Loucy (cell line): ENCODE measurements around the gene NKX2-2.
A peak's percentile ranks its signal among the peaks of the same experiment; 100 is the strongest.

ENCODE experiments used
- H2AFZ ChIP-seq: fragments of 200-600 bp; sonication (generic); 2 replicates; pipeline ENCODE4 v1.6.0; 2016; ENCODE audit warnings: antibody characterized with exemption, mild to moderate bottlenecking, low read length, moderate library complexity
- H3F3A ChIP-seq: fragments of 200-600 bp; 2 replicates; pipeline ENCODE4 v1.6.0; 2016; ENCODE audit warnings: antibody characterized with exemption, low read depth, mild to moderate bottlenecking
- H3K27me3 ChIP-seq: fragments of 200-600 bp; sonication (generic); 2 replicates; pipeline ENCODE4 v1.6.1; 2014; ENCODE audit warnings: low read length, mild to moderate bottlenecking; ENCODE audit not compliant: insufficient read depth, poor library complexity, severe bottlenecking
- H3K36me3 ChIP-seq: fragments of 200-600 bp; sonication (generic); 2 replicates; pipeline ENCODE4 v1.6.1; 2016; ENCODE audit warnings: low read length; ENCODE audit not compliant: insufficient read depth
- H3K4me1 ChIP-seq: fragments of 200-600 bp; sonication (generic); 2 replicates; pipeline ENCODE4 v1.5.1; 2014; ENCODE audit warnings: low read length, mild to moderate bottlenecking; ENCODE audit not compliant: insufficient read depth, poor library complexity, severe bottlenecking
- H3K4me2 ChIP-seq: fragments of 200-600 bp; sonication (generic); 2 replicates; pipeline ENCODE4 v1.6.0; 2014; ENCODE audit warnings: antibody characterized with exemption, low read length, low read depth, mild to moderate bottlenecking; ENCODE audit not compliant: poor library complexity, severe bottlenecking
- H3K4me3 ChIP-seq: fragments of 200-600 bp; sonication (generic); 2 replicates; pipeline ENCODE4 v1.5.1; 2014; ENCODE audit warnings: low read length, mild to moderate bottlenecking, mixed read lengths; ENCODE audit not compliant: poor library complexity, severe bottlenecking
- H3K79me2 ChIP-seq: fragments of 200-600 bp; sonication (generic); 2 replicates; pipeline ENCODE4 v1.6.1; 2014; ENCODE audit warnings: low read length; ENCODE audit not compliant: insufficient read depth
- H3K9ac ChIP-seq: fragments of 200-600 bp; sonication (generic); 2 replicates; pipeline ENCODE4 v1.6.0; 2014; ENCODE audit warnings: mild to moderate bottlenecking, low read depth, low read length, moderate library complexity; ENCODE audit not compliant: poor library complexity, severe bottlenecking
- H3K9me2 ChIP-seq: fragments of 200-600 bp; sonication (generic); replicated peaks from 2 replicates; pipeline ENCODE4 v1.6.1; 2016; ENCODE audit warnings: low read depth, low read length, mixed read lengths
- H3K9me3 ChIP-seq: fragments of 200-600 bp; sonication (generic); 2 replicates; pipeline ENCODE4 v1.6.1; 2014; ENCODE audit warnings: mild to moderate bottlenecking, antibody characterized with exemption, low read length, low read depth; ENCODE audit not compliant: insufficient read depth
- H4K20me1 ChIP-seq: fragments of 200-600 bp; sonication (generic); 2 replicates; pipeline ENCODE4 v1.6.0; 2014; ENCODE audit warnings: antibody characterized with exemption, low read length, mild to moderate bottlenecking; ENCODE audit not compliant: insufficient read depth, poor library complexity, severe bottlenecking
- EZH2phosphoT487 ChIP-seq: fragments of 200-600 bp; IDR thresholded peaks from 2 replicates; pipeline ENCODE4 v1.6.1; 2018; ENCODE audit warnings: antibody characterized with exemption, mild to moderate bottlenecking, moderate library complexity, borderline replicate concordance
- TF ChIP-seq, protein P1 (sequence below): fragments of 200-600 bp; sonication (generic); conservative IDR thresholded peaks from 2 replicates; pipeline ENCODE4 v1.5.1; 2014; ENCODE audit warnings: mild to moderate bottlenecking, antibody characterized with exemption, low read length

NKX2-2 gene

DNA sequence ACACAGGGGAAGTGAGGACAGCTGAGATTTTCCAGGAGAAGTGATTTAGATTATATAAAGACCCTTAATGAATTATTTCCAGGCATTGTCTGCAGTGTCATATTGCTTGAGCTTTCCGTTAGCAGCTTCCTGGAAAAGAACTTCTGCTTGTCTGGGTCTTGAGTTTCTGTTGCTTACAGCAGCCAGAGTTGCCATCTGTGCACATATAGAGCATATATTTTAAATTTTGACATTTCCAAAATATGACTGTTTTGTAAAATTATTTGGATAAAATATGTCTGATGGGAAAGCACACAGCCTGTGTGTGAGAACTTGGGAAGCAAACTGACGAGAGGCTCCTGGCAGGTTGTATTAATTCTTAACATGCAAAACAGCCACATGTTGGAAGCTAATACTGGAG lies 21.0 kb upstream of the NKX2-2 start:
- no peak overlapping the region for H3K4me3 ChIP-seq
- TF ChIP-seq, protein P1, sequence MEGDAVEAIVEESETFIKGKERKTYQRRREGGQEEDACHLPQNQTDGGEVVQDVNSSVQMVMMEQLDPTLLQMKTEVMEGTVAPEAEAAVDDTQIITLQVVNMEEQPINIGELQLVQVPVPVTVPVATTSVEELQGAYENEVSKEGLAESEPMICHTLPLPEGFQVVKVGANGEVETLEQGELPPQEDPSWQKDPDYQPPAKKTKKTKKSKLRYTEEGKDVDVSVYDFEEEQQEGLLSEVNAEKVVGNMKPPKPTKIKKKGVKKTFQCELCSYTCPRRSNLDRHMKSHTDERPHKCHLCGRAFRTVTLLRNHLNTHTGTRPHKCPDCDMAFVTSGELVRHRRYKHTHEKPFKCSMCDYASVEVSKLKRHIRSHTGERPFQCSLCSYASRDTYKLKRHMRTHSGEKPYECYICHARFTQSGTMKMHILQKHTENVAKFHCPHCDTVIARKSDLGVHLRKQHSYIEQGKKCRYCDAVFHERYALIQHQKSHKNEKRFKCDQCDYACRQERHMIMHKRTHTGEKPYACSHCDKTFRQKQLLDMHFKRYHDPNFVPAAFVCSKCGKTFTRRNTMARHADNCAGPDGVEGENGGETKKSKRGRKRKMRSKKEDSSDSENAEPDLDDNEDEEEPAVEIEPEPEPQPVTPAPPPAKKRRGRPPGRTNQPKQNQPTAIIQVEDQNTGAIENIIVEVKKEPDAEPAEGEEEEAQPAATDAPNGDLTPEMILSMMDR: no peak
- TF ChIP-seq EZH2phosphoT487: no peak

DNA sequence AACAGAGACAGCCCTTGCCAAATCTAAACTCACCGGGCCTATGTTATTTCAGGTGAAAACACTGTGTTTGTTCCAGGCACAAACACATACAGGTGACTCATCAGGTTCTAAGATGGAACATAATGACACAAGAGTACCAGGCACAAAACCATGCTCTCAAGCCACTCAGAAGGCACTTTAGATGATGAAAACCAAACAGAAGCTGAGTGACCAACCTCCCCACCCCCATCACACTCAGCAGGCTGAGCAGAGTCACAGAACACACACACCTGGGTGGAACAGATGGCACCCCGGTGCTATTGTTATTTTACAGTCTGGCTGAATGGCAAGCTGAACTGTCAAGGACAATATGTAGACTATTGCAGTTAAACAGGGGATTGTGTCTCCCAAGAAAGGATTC lies 20.6 kb upstream of the NKX2-2 start:
- Histone ChIP-seq H3F3A (no peaks in the 10 kb centered on the region), H3K9me3 (no peaks in the 10 kb centered on the region), H3K9ac (no peak overlapping the region), H3K9me2 (no peaks in the 10 kb centered on the region), H3K27me3 (peaks cover 6% of the 10 kb centered on the region), H2AFZ (no peak overlapping the region), H3K4me2 (no peak overlapping the region), H4K20me1 (no peaks in the 10 kb centered on the region), H3K36me3 (no peaks in the 10 kb centered on the region), H3K4me1 (no peaks in the 10 kb centered on the region), H3K79me2 (no peaks in the 10 kb centered on the region), H3K4me3 (no peak overlapping the region)
- TF ChIP-seq, protein P1: no peak
- no peak for TF ChIP-seq EZH2phosphoT487

More for the DNA sequence above, 21.0 kb upstream of the NKX2-2 start:
- H3K9ac ChIP-seq: no peak overlapping the region
- no peaks in the 10 kb centered on the region for H3K36me3 ChIP-seq
- peaks cover 6% of the 10 kb centered on the region for H3K27me3 ChIP-seq
- H3K79me2 ChIP-seq: no peaks in the 10 kb centered on the region
- no peak overlapping the region for H3K4me2 ChIP-seq
- no peaks in the 10 kb centered on the region for H3K9me2 ChIP-seq
- H4K20me1 ChIP-seq: no peaks in the 10 kb centered on the region
- no peaks in the 10 kb centered on the region for H3K4me1 ChIP-seq
- H3F3A ChIP-seq: no peaks in the 10 kb centered on the region
- no peak overlapping the region for H2AFZ ChIP-seq
- H3K9me3 ChIP-seq: no peaks in the 10 kb centered on the region

DNA sequence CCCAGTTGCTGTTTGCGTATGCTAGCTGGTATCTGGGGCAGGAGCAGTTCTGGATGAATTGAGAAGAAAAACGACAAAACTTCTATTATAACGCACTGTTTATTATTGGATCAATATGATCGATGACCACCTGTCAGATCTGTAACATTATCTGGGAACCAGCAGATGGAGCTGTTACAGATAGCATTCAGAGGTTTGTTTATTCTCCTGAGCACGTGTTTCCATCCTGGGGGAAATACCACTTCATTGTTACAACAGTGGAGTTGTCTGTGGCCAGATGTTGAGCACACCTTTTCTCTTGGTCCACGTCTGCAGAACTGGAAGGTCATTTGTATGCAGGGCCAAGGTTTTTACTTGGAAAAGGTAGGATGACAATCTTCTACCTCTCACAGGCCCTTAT lies 16.0 kb upstream of the NKX2-2 start:
- Histone ChIP-seq H3K4me1 (peaks cover 8% of the 10 kb centered on the region), H2AFZ (no peak overlapping the region)
- no peak for TF ChIP-seq EZH2phosphoT487
- TF ChIP-seq, protein P1: peak; percentile 83

More for the DNA sequence above, 16.0 kb upstream of the NKX2-2 start:
- Histone ChIP-seq H4K20me1 (no peaks in the 10 kb centered on the region), H3F3A (no peaks in the 10 kb centered on the region), H3K27me3 (peaks cover 6% of the 10 kb centered on the region), H3K9me3 (no peaks in the 10 kb centered on the region), H3K4me2 (no peak overlapping the region), H3K36me3 (no peaks in the 10 kb centered on the region), H3K4me3 (no peak overlapping the region), H3K9ac (no peak overlapping the region), H3K79me2 (no peaks in the 10 kb centered on the region), H3K9me2 (no peaks in the 10 kb centered on the region)
